BLaER1 treated with 17β-estradiol and CSF1 and Interleukin-3, amounts not matched to agents 10 nM and 100 nM (cell line): ENCODE data around the gene HSD11B2.

Source experiments
- H3K27ac ChIP-seq, 11 experiments: shearing (Covaris generic); formaldehyde crosslinking; 2 replicates each; pipeline ENCODE4 v1.8.1; 2022
- H3K27me3 ChIP-seq, 11 experiments: shearing (Covaris generic); formaldehyde crosslinking; 2 replicates each; pipeline ENCODE4 v1.8.1; 2022
- H3K36me3 ChIP-seq, 11 experiments: shearing (Covaris generic); formaldehyde crosslinking; 2 replicates each; pipeline ENCODE4 v1.8.1; 2022
- H3K4me1 ChIP-seq, 10 experiments: shearing (Covaris generic); formaldehyde crosslinking; 2 replicates each; pipeline ENCODE4 v1.8.1; 2022
- H3K4me2 ChIP-seq, 11 experiments: shearing (Covaris generic); formaldehyde crosslinking; 2 replicates each; pipeline ENCODE4 v1.8.1; 2022
- H3K4me3 ChIP-seq, 10 experiments: shearing (Covaris generic); formaldehyde crosslinking; 2 replicates each; pipeline ENCODE4 v1.8.1; 2022
- H3K9ac ChIP-seq, 11 experiments: shearing (Covaris generic); formaldehyde crosslinking; 2 replicates each; pipeline ENCODE4 v1.8.1; 2022
- H3K9me3 ChIP-seq, 11 experiments: shearing (Covaris generic); formaldehyde crosslinking; replicated peaks in 1 of 11; 2 replicates each; pipeline ENCODE4 v1.8.1; 2022
- H4K20me1 ChIP-seq, 11 experiments: shearing (Covaris generic); formaldehyde crosslinking; 2 replicates each; pipeline ENCODE4 v1.8.1; 2022
- Cebpa-rat ChIP-seq, 11 experiments: shearing (Covaris generic); IDR thresholded peaks; 2 replicates each; pipeline ENCODE4 v1.8.1; 2022

Gene HSD11B2

DNA sequence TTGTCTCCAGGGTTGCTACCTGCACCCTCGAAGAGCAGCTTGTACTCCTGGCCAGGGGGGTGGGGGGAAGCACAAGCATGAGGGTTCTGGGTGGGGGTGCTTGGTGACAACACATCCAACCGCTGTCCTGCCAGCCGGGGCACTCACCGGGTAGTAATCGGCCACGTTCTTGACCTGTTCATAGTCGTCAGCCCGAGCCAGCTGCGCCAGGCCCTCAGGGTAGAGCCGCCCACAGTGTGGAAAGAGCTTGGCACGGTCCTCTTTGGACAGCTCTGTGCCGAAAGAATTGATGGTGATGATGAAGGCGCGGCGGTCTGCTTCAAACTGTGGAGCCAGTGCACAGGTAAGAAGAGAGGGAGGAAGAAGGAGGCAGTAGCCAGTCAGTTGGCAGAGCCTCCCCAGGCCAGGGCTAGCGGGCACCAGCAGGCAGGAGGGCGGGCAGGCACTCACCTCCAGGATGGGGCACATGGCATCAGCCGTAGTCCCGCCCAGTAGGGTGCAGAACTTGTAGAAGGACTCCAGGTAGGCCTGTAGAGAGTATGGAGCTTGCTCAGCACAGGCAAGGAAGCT lies 8.0 kb downstream of the HSD11B2 start:
- Histone ChIP-seq H4K20me1 (peaks cover 39 to 100% (median 97%) of the 10 kb centered on the region in 11 experiments), H3K9ac (0 out of 22 replicates have a peak overlapping the region, but pooled peaks of 1 of the 11 experiments have one; percentile 4), H3K9me3 (no peaks in the 10 kb centered on the region), H3K4me3 (no peak overlapping the region), H3K27ac (no peak overlapping the region), H3K4me1 (peaks cover 23 to 69% (median 38%) of the 10 kb centered on the region in 10 experiments), H3K4me2 (no peak overlapping the region; a peak in 1 of 22 replicates), H3K36me3 (peaks cover 58 to 87% (median 81%) of the 10 kb centered on the region in 11 experiments), H3K27me3 (peaks cover 0 to 9% (median 5%) of the 10 kb centered on the region in 11 experiments; a peak in 9 of 22 replicates)
- TF ChIP-seq Cebpa-rat (IDR thresholded peaks at IDR 0.05) = no peak

DNA sequence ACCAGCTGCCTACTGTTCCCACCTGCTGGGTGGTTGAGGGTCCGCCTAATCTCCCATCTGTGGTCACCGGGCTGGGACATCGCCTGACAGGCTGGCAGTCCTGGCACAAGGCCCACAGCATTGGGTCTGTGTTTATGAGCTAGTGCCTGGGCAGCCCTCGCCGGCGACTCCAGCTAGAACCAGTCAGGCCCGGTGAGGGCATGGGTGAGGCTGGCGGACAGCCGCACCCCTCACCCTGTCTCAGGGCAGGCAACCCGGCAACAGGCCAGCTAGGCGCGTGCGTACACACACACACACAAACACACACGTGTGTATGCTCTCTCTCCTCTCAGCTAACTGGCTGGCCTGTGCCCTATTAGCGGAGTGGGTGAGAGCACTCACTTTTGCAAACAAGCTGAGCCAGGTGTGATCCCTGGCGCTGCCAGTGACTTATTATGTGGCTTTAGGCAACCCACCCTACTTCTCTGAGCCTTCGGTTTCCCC lies 10.4 kb downstream of the HSD11B2 start:
- no peaks in the 10 kb centered on the region for H3K27me3 ChIP-seq
- no peak overlapping the region for H3K27ac ChIP-seq
- peaks cover 69 to 100% (median 100%) of the 10 kb centered on the region in 11 experiments for H3K36me3 ChIP-seq
- peak overlapping the region in 5 of 11 experiments; percentile 1 to 46 (median 26); a peak in 6 of 22 replicates for H3K4me2 ChIP-seq
- peak overlapping the region in 5 of 11 experiments; percentile 6 to 34 (median 27); a peak in 5 of 22 replicates for H3K9ac ChIP-seq
- no peaks in the 10 kb centered on the region for H3K9me3 ChIP-seq
- no peak overlapping the region for H3K4me3 ChIP-seq
- peaks cover 62 to 100% (median 100%) of the 10 kb centered on the region in 11 experiments for H4K20me1 ChIP-seq
- H3K4me1 ChIP-seq = peaks cover 12 to 48% (median 22%) of the 10 kb centered on the region in 10 experiments; a peak in 19 of 20 replicates
- no peak for TF ChIP-seq Cebpa-rat (IDR thresholded peaks at IDR 0.05)

DNA sequence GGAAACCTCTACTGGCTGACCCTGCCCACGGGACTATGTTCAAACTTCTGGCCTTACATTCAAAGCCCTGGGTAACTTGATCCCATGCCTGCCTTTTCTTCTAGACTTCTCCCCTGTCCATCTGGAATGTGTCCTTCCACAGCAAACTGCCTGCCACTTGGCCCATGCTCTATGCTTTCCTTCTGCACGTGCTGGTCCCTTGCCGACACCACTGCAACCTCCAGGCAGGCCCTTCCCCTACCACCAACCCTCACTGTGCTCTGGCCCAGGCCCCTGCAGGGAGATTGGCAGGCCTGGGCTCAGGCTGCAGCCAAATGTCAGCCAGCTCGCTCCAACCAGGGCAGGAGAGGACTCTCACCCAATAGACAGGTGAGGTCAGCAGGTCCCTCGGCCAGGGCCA lies 11.0 kb downstream of the HSD11B2 start:
- TF ChIP-seq Cebpa-rat (IDR thresholded peaks at IDR 0.05) = no peak
- Histone ChIP-seq H3K4me1 (peaks cover 12 to 48% (median 19%) of the 10 kb centered on the region in 10 experiments; a peak in 19 of 20 replicates), H3K27me3 (no peaks in the 10 kb centered on the region), H3K36me3 (peaks cover 63 to 100% (median 100%) of the 10 kb centered on the region in 11 experiments), H3K9me3 (no peaks in the 10 kb centered on the region), H3K4me3 (no peak overlapping the region), H4K20me1 (peaks cover 68 to 100% (median 100%) of the 10 kb centered on the region in 11 experiments), H3K27ac (no peak overlapping the region), H3K9ac (peak overlapping the region in 3 of 11 experiments; percentile 8 to 34 (median 27); a peak in 3 of 22 replicates), H3K4me2 (peak overlapping the region in 3 of 11 experiments; percentile 15 to 46 (median 26); a peak in 2 of 22 replicates)

DNA sequence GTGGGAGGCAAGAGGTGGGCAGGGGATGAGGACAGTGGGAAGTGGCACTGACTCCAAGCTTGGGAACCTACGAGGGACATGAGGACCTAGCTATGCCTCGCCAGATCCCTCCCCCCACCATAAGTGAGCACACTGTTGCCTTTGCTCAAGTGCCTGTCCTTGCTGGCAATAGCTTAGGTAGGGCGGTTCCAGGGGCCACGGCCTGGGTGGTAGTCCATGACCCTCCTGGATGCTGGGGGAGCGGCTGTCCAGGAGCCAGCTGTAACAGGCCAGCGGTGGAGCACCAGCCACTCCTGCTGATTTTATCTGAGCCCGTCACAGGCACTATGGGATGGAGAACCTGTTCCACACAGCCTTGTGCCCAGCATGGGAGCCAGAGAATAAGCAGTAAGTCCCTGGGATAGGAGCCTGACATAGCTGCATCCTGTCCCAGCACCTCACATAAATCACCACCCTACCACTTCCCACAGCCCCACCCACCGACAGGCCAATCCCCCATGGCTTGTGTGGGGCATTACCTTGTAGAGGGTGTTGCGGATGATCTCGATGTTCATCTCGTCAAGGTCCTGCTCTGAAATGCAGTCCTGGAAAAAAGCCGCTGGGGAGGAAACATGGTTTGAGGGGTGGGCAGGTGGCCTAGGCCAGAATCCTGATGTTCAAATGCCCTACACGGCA lies 11.8 kb downstream of the HSD11B2 start:
- TF ChIP-seq Cebpa-rat (IDR thresholded peaks at IDR 0.05) = no peak
- H3K4me1 ChIP-seq = peaks cover 12 to 48% (median 15%) of the 10 kb centered on the region in 10 experiments; a peak in 18 of 20 replicates
- peaks cover 63 to 100% (median 100%) of the 10 kb centered on the region in 11 experiments for H3K36me3 ChIP-seq
- H3K4me2 ChIP-seq = no peak overlapping the region
- H3K9ac ChIP-seq = peak overlapping the region in 2 of 11 experiments; percentile 1 to 51; a peak in 3 of 22 replicates
- no peaks in the 10 kb centered on the region for H3K27me3 ChIP-seq
- peaks cover 75 to 100% (median 100%) of the 10 kb centered on the region in 11 experiments for H4K20me1 ChIP-seq
- H3K27ac ChIP-seq = no peak overlapping the region
- no peak overlapping the region for H3K4me3 ChIP-seq
- no peaks in the 10 kb centered on the region for H3K9me3 ChIP-seq

DNA sequence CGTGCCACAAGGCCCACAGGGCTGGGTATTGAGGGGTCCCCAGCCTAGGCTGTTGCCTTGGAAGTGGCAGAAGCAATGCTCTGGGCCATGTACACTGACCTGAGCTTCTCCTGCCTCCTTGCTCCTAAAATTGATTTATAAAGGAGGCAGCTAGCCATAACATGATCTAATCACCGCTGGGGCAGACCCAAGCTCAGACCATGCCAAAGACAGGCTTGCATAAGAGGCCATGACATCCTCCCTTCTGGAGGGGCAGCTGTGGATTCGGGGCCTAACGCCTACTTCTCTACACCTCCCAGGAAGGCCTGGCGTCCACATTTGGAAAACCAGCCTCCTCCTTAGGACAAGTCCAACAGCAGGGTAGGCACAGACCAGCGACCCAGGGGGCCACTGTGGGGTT lies 12.3 kb downstream of the HSD11B2 start:
- no peak overlapping the region for H3K4me2 ChIP-seq
- peaks cover 81 to 100% (median 100%) of the 10 kb centered on the region in 11 experiments for H4K20me1 ChIP-seq
- H3K9ac ChIP-seq = peak overlapping the region in 3 of 11 experiments; percentile 1 to 51 (median 6); a peak in 2 of 22 replicates
- peaks cover 8 to 46% (median 15%) of the 10 kb centered on the region in 10 experiments; a peak in 16 of 20 replicates for H3K4me1 ChIP-seq
- H3K27ac ChIP-seq = no peak overlapping the region
- peaks cover 63 to 100% (median 100%) of the 10 kb centered on the region in 11 experiments for H3K36me3 ChIP-seq
- H3K9me3 ChIP-seq = no peaks in the 10 kb centered on the region
- TF ChIP-seq Cebpa-rat (IDR thresholded peaks at IDR 0.05) = no peak
- H3K4me3 ChIP-seq = no peak overlapping the region
- no peaks in the 10 kb centered on the region for H3K27me3 ChIP-seq

DNA sequence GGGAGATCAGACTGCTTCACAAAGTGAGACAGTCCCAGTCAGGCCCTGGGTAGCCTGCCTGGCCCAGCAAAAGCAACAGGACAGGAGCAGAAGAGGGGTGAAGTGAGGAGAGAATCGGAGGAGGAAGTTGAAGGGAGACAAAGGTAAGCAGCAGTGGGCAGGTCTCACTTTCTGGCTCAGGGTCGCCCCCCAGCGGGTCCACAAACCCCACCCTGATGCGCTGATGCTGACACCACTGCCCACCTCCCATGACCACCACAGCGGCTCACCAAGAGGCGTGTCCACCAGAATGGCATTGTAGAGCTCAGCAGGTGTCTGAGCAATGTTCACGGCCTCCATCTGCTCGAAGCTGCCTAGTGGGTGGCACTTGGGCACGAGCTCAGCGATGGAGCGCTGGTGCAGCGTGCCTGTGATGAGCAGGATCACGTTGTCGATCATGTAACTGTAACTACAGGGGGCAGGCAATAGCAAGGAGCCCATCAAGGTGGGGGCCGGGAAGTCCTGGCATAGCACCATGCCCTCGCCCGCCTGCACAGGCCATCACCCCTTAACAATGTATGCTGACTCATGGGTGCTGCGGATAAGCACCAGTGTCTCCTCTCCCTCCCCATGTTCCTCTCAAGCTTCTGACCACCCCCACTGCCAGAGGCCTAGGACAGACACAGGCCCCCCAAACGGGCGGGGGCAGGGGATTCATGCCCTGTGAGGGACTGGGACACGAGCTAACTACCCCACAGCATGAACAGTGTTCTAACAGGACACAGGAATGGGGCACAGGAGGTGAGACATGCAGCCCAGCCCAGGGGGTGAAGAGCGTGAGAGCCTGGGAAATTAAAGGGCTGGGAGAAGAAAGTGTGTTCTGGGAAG lies 13.6 kb downstream of the HSD11B2 start:
- Histone ChIP-seq H3K9me3 (no peaks in the 10 kb centered on the region), H3K4me2 (no peak overlapping the region), H3K9ac (peak overlapping the region in 2 of 11 experiments; percentile 0 to 1; a peak in 3 of 22 replicates), H3K36me3 (peaks cover 62 to 100% (median 100%) of the 10 kb centered on the region in 11 experiments), H3K4me1 (peaks cover 1 to 50% (median 15%) of the 10 kb centered on the region in 10 experiments; a peak in 13 of 20 replicates), H3K4me3 (no peak overlapping the region), H4K20me1 (peaks cover 93 to 100% (median 100%) of the 10 kb centered on the region in 11 experiments), H3K27me3 (no peaks in the 10 kb centered on the region), H3K27ac (no peak overlapping the region)
- no peak for TF ChIP-seq Cebpa-rat (IDR thresholded peaks at IDR 0.05)

DNA sequence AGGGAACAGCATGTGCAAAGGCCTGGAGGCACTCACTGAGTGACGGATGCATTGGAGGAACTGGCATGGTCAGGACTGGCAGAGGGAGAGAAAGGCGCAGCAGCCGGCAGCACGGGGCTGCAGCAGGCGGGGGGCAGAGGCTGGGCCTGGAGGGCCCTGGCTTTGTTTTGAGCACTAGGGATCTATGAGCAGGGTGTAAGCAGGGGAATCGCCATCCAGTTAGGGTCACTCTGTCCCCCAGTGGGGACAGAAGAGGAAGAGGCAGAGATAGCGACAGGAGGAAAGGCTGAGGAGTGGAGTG lies 14.2 kb downstream of the HSD11B2 start:
- H3K9me3 ChIP-seq = no peaks in the 10 kb centered on the region
- H3K27me3 ChIP-seq = no peaks in the 10 kb centered on the region
- no peak overlapping the region for H3K4me3 ChIP-seq
- peaks cover 6 to 51% (median 15%) of the 10 kb centered on the region in 10 experiments; a peak in 15 of 20 replicates for H3K4me1 ChIP-seq
- H3K27ac ChIP-seq = no peak overlapping the region
- peak overlapping the region in 2 of 11 experiments; percentile 0 to 8; a peak in 2 of 22 replicates for H3K9ac ChIP-seq
- no peak overlapping the region for H3K4me2 ChIP-seq
- peaks cover 93 to 100% (median 100%) of the 10 kb centered on the region in 11 experiments for H4K20me1 ChIP-seq
- peaks cover 56 to 100% (median 100%) of the 10 kb centered on the region in 11 experiments for H3K36me3 ChIP-seq
- no peak for TF ChIP-seq Cebpa-rat (IDR thresholded peaks at IDR 0.05)

DNA sequence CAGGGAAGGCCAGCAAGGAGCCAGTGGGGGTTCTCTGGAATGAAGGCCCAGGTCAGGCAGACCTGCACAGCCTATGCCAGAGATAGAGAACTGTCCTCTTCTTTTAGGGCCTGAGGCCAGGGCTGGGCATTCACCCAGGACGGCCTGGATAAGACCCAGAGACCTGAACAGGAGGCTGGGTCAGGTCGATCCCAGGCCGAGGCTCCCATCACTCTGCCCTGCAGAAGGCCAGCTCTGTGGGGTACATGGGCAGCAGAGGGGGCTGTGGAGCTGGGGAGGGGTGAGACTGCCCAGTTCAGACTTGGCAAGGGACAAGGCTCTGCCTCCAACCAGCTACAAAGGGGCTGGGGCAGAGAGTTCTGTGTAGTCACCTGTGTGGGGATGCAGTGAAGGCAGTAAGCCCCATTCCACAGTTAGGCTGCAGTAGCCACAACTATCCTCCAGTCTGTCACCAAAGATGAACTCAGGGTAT lies 14.6 kb downstream of the HSD11B2 start:
- Histone ChIP-seq H3K4me1 (peaks cover 6 to 51% (median 15%) of the 10 kb centered on the region in 10 experiments; a peak in 15 of 20 replicates), H3K9me3 (no peaks in the 10 kb centered on the region), H3K9ac (peak overlapping the region in 2 of 11 experiments; percentile 0 to 8; a peak in 2 of 22 replicates), H3K4me2 (no peak overlapping the region), H4K20me1 (peaks cover 89 to 100% (median 100%) of the 10 kb centered on the region in 11 experiments), H3K27me3 (no peaks in the 10 kb centered on the region), H3K36me3 (peaks cover 55 to 100% (median 100%) of the 10 kb centered on the region in 11 experiments), H3K4me3 (no peak overlapping the region), H3K27ac (no peak overlapping the region)
- no peak for TF ChIP-seq Cebpa-rat (IDR thresholded peaks at IDR 0.05)
